NCI-H146 treated with DMSO at 0.1 percent for 48 hours (cell line): ENCODE results near the gene POR.

Source experiments
- DNase-seq: peaks from one replicate; lab custom pipeline; 2025; ENCODE audit not compliant: unreplicated experiment; lab: John Stamatoyannopoulos, UW

Gene POR

GRCh38 chr7:75971309-75971960 lies 56.5 kb downstream of the POR start:
- no peak for DNase-seq

- DNase-seq: no peak
These were observed 57.2 kb downstream of the POR start for GRCh38 chr7:75971961-75972763.

- DNase-seq: no peak
These were observed 62.8 kb downstream of the POR start for GRCh38 chr7:75977743-75978142.

- no peak for DNase-seq
These were observed 64.9 kb downstream of the POR start for GRCh38 chr7:75979759-75980429.

GRCh38 chr7:75980430-75981202 lies 65.7 kb downstream of the POR start:
- no peak for DNase-seq

- no peak for DNase-seq
These were observed 66.2 kb downstream of the POR start for GRCh38 chr7:75981203-75981452.

- DNase-seq: no peak
These were observed 66.7 kb downstream of the POR start for GRCh38 chr7:75981453-75982305.

- DNase-seq: no peak
These were observed 67.5 kb downstream of the POR start for GRCh38 chr7:75982306-75983064.

GRCh38 chr7:75983471-75984129 lies 68.6 kb downstream of the POR start:
- no peak for DNase-seq

GRCh38 chr7:75984130-75985008 lies 69.4 kb downstream of the POR start:
- no peak for DNase-seq

- DNase-seq: no peak
These were observed 70.1 kb downstream of the POR start for GRCh38 chr7:75985009-75985517.

GRCh38 chr7:75985518-75986146 lies 70.7 kb downstream of the POR start:
- no peak for DNase-seq

- no peak for DNase-seq
These were observed 71.3 kb downstream of the POR start for GRCh38 chr7:75986147-75986781.

- DNase-seq: no peak
These were observed 72.3 kb downstream of the POR start for GRCh38 chr7:75987026-75987804.

- DNase-seq: no peak
These were observed 73.0 kb downstream of the POR start for GRCh38 chr7:75987805-75988567.
